ENCODE measurements around the gene FAM13C. TPM values are rescaled to one million over a fixed set of nuclear protein-coding genes. Genes with fewer than 3 reads are reported as not detected.

Gene FAM13C
- total RNA-seq, 1 experiment from 2014 or later = not detected

- no peak for TF ChIP-seq CTCF (IDR thresholded peaks at IDR 0.05; ENCODE audit: unreplicated experiment)
- POLR2A ChIA-PET = no interaction called here
- intact Hi-C loops (cut with micrococcal nuclease) = no loop called here
- no peaks in the 10 kb centered on the region for H3K36me3 Mint-ChIP-seq (ENCODE audit: insufficient read depth, unreplicated experiment)
- CTCF ChIA-PET = interaction anchor here (0.9 to 1.1 kb wide), 3 partner anchors 9 to 190 kb away, joined by 3 to 4 read pairs (median 4); no protein-coding TSS in a partner anchor
- no peak overlapping the region for H3K27ac Mint-ChIP-seq (ENCODE audit: low read depth, unreplicated experiment)
- no peaks in the 10 kb centered on the region for H3K27me3 Mint-ChIP-seq (ENCODE audit: insufficient read depth, unreplicated experiment)
- no peak for DNase-seq (ENCODE audit: unreplicated experiment)
- H3K9me3 Mint-ChIP-seq (ENCODE audit: unreplicated experiment) = no peaks in the 10 kb centered on the region
- H3K4me1 Mint-ChIP-seq (ENCODE audit: insufficient read depth, unreplicated experiment) = peaks cover 8% of the 10 kb centered on the region
- no TSS peak for BruUV-seq (replicated peaks)
- no peak overlapping the region for H3K4me3 Mint-ChIP-seq (ENCODE audit: unreplicated experiment)
Observed at GRCh38 chr10:59388671-59388976, 26.3 kb upstream of the FAM13C start.

DNA sequence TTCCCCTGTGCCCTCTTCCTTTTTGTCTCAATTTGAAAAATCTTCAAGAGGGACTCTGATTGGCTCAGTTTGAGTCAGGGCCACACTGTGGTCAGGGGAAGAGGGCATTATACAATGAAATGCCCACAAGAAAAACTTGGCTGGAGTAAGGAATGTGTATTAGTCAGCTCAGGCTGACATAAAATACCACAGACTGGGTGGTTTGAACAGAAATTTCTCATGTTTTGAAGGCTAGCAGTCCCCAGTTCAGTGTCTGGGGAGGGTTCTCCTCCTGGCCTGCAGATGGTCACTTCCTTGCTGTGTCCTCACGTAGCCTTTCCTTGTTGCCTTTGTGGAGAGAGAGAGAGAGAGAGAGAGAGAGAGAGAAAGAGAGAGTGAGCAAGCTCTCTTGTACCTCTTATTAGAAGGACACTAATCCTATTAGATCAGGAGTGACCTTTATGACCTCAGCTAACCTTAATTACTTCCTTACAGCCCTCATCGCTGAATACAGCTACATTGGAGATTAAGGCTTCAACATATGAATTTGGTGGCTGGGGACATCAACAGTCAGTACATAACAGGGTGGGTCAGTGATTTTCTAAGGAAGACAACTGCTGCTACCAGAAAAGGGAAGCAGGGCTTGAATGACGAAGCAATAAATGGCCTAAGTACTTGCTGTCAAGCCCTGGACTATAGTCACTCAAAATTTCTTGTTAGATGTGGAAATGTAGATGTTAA lies 25.8 kb upstream of the FAM13C start:
- no peak for TF ChIP-seq CTCF (IDR thresholded peaks at IDR 0.05; ENCODE audit: unreplicated experiment)
- Mint-ChIP-seq H3K27ac (ENCODE audit: low read depth, unreplicated experiment) (peak overlapping the region; percentile 37), H3K4me1 (ENCODE audit: insufficient read depth, unreplicated experiment) (peaks cover 8% of the 10 kb centered on the region), H3K36me3 (ENCODE audit: insufficient read depth, unreplicated experiment) (no peaks in the 10 kb centered on the region), H3K27me3 (ENCODE audit: insufficient read depth, unreplicated experiment) (no peaks in the 10 kb centered on the region), H3K4me3 (ENCODE audit: unreplicated experiment) (no peak overlapping the region), H3K9me3 (ENCODE audit: unreplicated experiment) (no peaks in the 10 kb centered on the region)
- intact Hi-C loops (cut with micrococcal nuclease) = no loop called here
- CTCF ChIA-PET = interaction anchor here (0.7 to 1.1 kb wide), 3 partner anchors 9 to 117 kb away, joined by 3 to 4 read pairs (median 4); no protein-coding TSS in a partner anchor
- DNase-seq (ENCODE audit: unreplicated experiment) = peak; percentile 44
- no TSS peak for BruUV-seq (replicated peaks)
- POLR2A ChIA-PET = interaction anchor here (0.7 kb wide), 1 partner anchor 158 kb away, joined by 3 read pairs; no protein-coding TSS in a partner anchor

DNA sequence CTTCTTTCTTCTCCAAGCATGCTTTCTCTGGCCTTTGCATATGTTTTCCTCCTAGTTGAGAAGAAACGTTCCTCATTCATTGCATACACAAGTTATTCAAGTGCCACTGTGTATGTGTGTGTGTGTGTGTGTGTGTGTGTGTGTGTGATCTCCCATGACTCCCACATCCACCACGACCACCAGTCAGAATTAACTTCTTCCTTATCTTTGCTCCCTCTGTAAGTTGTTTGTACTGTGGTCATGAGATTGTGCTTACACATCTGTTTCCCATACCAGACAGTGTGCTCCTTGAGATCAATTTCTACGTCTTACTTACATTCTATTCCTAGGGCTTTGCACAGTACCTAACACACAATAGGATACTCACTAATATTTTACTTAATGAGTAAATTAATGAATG lies 22.4 kb upstream of the FAM13C start:
- H3K4me3 Mint-ChIP-seq (ENCODE audit: unreplicated experiment) = no peak overlapping the region
- no peak overlapping the region for H3K27ac Mint-ChIP-seq (ENCODE audit: low read depth, unreplicated experiment)
- H3K4me1 Mint-ChIP-seq (ENCODE audit: insufficient read depth, unreplicated experiment) = peaks cover 8% of the 10 kb centered on the region
- no peaks in the 10 kb centered on the region for H3K36me3 Mint-ChIP-seq (ENCODE audit: insufficient read depth, unreplicated experiment)
- H3K9me3 Mint-ChIP-seq (ENCODE audit: unreplicated experiment) = no peaks in the 10 kb centered on the region
- no TSS peak for BruUV-seq (replicated peaks)
- DNase-seq (ENCODE audit: unreplicated experiment) = no peak
- POLR2A ChIA-PET = no interaction called here
- CTCF ChIA-PET = no interaction called here
- no peaks in the 10 kb centered on the region for H3K27me3 Mint-ChIP-seq (ENCODE audit: insufficient read depth, unreplicated experiment)
- no peak for TF ChIP-seq CTCF (IDR thresholded peaks at IDR 0.05; ENCODE audit: unreplicated experiment)
- intact Hi-C loops (cut with micrococcal nuclease) = no loop called here

GRCh38 chr10:59383908-59384307 lies 21.6 kb upstream of the FAM13C start:
- H3K4me1 Mint-ChIP-seq (ENCODE audit: insufficient read depth, unreplicated experiment) = peaks cover 8% of the 10 kb centered on the region
- POLR2A ChIA-PET = no interaction called here
- H3K27ac Mint-ChIP-seq (ENCODE audit: low read depth, unreplicated experiment) = no peak overlapping the region
- H3K36me3 Mint-ChIP-seq (ENCODE audit: insufficient read depth, unreplicated experiment) = no peaks in the 10 kb centered on the region
- intact Hi-C loops (cut with micrococcal nuclease) = no loop called here
- TF ChIP-seq CTCF (IDR thresholded peaks at IDR 0.05; ENCODE audit: unreplicated experiment) = no peak
- no peaks in the 10 kb centered on the region for H3K9me3 Mint-ChIP-seq (ENCODE audit: unreplicated experiment)
- BruUV-seq (replicated peaks) = no TSS peak
- no peaks in the 10 kb centered on the region for H3K27me3 Mint-ChIP-seq (ENCODE audit: insufficient read depth, unreplicated experiment)
- no peak for DNase-seq (ENCODE audit: unreplicated experiment)
- CTCF ChIA-PET = no interaction called here
- no peak overlapping the region for H3K4me3 Mint-ChIP-seq (ENCODE audit: unreplicated experiment)
